CD14-positive monocyte (primary cell): ENCODE data around the gene ERMAP. TPM values are rescaled to one million over a fixed set of nuclear protein-coding genes. Genes with fewer than 3 reads are reported as not detected.

ENCODE experiments used
- DNase-seq, 3 donors: peaks; one replicate each; pipeline ENCODE4 v3.0.0-alpha.2; 2011 to 2022
- H2AFZ ChIP-seq: 2 replicates; pipeline ENCODE4 v1.6.0; 2012; ENCODE audit warnings: mild to moderate bottlenecking, low read depth, low read length, inconsistent platforms; ENCODE audit not compliant: insufficient read depth, poor library complexity, severe bottlenecking
- H3K27ac ChIP-seq, 2 donors: 1 replicate in 1 of 2; 2 replicates in 1 of 2; pipeline ENCODE4 v1.5.1; 2012 to 2013; ENCODE audit warnings: low read length in 2 of 2, control low read depth in 1 of 2, inconsistent platforms in 1 of 2, low read depth in 1 of 2, mild to moderate bottlenecking in 1 of 2
- H3K27me3 ChIP-seq, 2 donors: one replicate each; pipeline versions ENCODE4 v1.6.0 to v1.6.1; 2011 to 2013; ENCODE audit warnings: low read length in 2 of 2; ENCODE audit not compliant: control insufficient read depth in 2 of 2, insufficient read depth in 2 of 2
- H3K36me3 ChIP-seq, 2 donors: replicated peaks in 1 of 2; 1 replicate in 1 of 2; 2 replicates in 1 of 2; pipeline versions ENCODE4 v1.5.1 to v1.6.1; 2012 to 2013; ENCODE audit warnings: low read length in 2 of 2, control low read depth in 1 of 2, inconsistent platforms in 1 of 2, mild to moderate bottlenecking in 1 of 2; ENCODE audit not compliant: insufficient read depth in 2 of 2, control insufficient read depth in 1 of 2
- H3K4me1 ChIP-seq, 2 donors: 1 replicate in 1 of 2; 2 replicates in 1 of 2; pipeline versions ENCODE4 v1.5.1 to v1.6.1; 2012 to 2013; ENCODE audit warnings: low read length in 2 of 2, control low read depth in 1 of 2, inconsistent platforms in 1 of 2, mild to moderate bottlenecking in 1 of 2, moderate library complexity in 1 of 2; ENCODE audit not compliant: insufficient read depth in 2 of 2, control insufficient read depth in 1 of 2
- H3K4me2 ChIP-seq: replicated peaks from 2 replicates; pipeline ENCODE3; 2012; ENCODE audit warnings: low read length, moderate library complexity, mild to moderate bottlenecking; ENCODE audit not compliant: poor library complexity, severe bottlenecking; ENCODE audit errors: extremely low read depth
- H3K4me3 ChIP-seq, 3 experiments: fragments of 200-600 bp in 1 of 3; sonication (generic) in 1 of 3; replicated peaks in 1 of 3; 1 replicate in 2 of 3; 2 replicates in 1 of 3; pipeline ENCODE4 v1.5.1; 2011 to 2013; ENCODE audit warnings: low read length in 3 of 3, mild to moderate bottlenecking in 3 of 3, control low read depth in 2 of 3, low read depth in 2 of 3, inconsistent platforms in 1 of 3, moderate library complexity in 1 of 3
- H3K79me2 ChIP-seq: 2 replicates; pipeline ENCODE4 v1.6.0; 2012; ENCODE audit warnings: mild to moderate bottlenecking, control low read depth, inconsistent platforms, low read length, moderate library complexity; ENCODE audit not compliant: insufficient read depth
- H3K9ac ChIP-seq: 2 replicates; pipeline ENCODE4 v1.6.0; 2017; ENCODE audit warnings: low read length, mild to moderate bottlenecking; ENCODE audit not compliant: insufficient read depth, poor library complexity, severe bottlenecking
- H3K9me3 ChIP-seq, 2 donors: replicated peaks in 1 of 2; 1 replicate in 1 of 2; 2 replicates in 1 of 2; pipeline versions ENCODE4 v1.5.1 to v1.6.1; 2012 to 2013; ENCODE audit warnings: low read length in 2 of 2, control low read depth in 1 of 2; ENCODE audit not compliant: control insufficient read depth in 1 of 2, insufficient read depth in 1 of 2
- H4K20me1 ChIP-seq: 2 replicates; pipeline ENCODE4 v1.6.0; 2012; ENCODE audit warnings: mild to moderate bottlenecking, low read length, control low read depth, moderate library complexity; ENCODE audit not compliant: insufficient read depth
- H3K27ac Mint-ChIP-seq, 7 donors: one replicate each; pipeline ENCODE4 v1.8.0; 2020; ENCODE audit warnings: mild to moderate bottlenecking in 7 of 7, mixed read lengths in 7 of 7, moderate library complexity in 6 of 7, inconsistent platforms in 2 of 7
- H3K27me3 Mint-ChIP-seq, 3 donors: one replicate each; pipeline ENCODE4 v1.8.0; 2021 to 2022; ENCODE audit warnings: low read depth in 3 of 3, mild to moderate bottlenecking in 3 of 3, mixed read lengths in 3 of 3, moderate library complexity in 3 of 3, inconsistent platforms in 1 of 3
- H3K36me3 Mint-ChIP-seq, 2 donors: one replicate each; pipeline ENCODE4 v1.8.0; 2020; ENCODE audit warnings: mixed read lengths in 2 of 2, inconsistent platforms in 1 of 2, mild to moderate bottlenecking in 1 of 2
- H3K4me1 Mint-ChIP-seq: one replicate; pipeline ENCODE4 v1.8.0; 2020; ENCODE audit warnings: mild to moderate bottlenecking, mixed read lengths
- H3K4me3 Mint-ChIP-seq, 2 donors: one replicate each; pipeline ENCODE4 v1.8.0; 2020; ENCODE audit warnings: mild to moderate bottlenecking in 2 of 2, mixed read lengths in 2 of 2, moderate library complexity in 1 of 2
- H3K9me3 Mint-ChIP-seq, 7 donors: one replicate each; pipeline ENCODE4 v1.8.0; 2020 to 2022; ENCODE audit warnings: mixed read lengths in 7 of 7, mild to moderate bottlenecking in 6 of 7, moderate library complexity in 6 of 7, inconsistent platforms in 2 of 7
- CTCF ChIP-seq: fragments of 200-600 bp; IDR thresholded peaks from one replicate; pipeline ENCODE4 v1.8.0; 2022; ENCODE audit warnings: antibody characterized with exemption, mild to moderate bottlenecking
- WGBS: methylation state at CpG from one replicate; pipeline ENCODE4 v1.1.5; 2013; ENCODE audit warnings: missing lambda C conversion rate; ENCODE audit not compliant: insufficient coverage; 5-methylcytosine and 5-hydroxymethylcytosine counted together
- intact Hi-C, 2 donors: fragments of 100-400 bp; cut with micrococcal nuclease; formaldehyde crosslinking; loops; one replicate each; pipeline versions ENCODE4 v1.15.0 to v1.15.1; 2023
- polyA plus RNA-seq, 3 donors: library from polyadenylated mRNA; depleted of rRNA in 1 of 3; unstranded in 2 of 3; stranded (reverse) in 1 of 3; fragments of 300-500 nt in 2 of 3; fragments of >200 nt in 1 of 3; fragmentation: Illumina TruSeq in 2 of 3; gene quantifications; 1 replicate in 2 of 3; 2 replicates in 1 of 3; pipeline ENCODE4 v1.2.3, GENCODE V29; 2012 to 2021

Gene ERMAP
- polyA plus RNA-seq, 3 donors: 6.0 to 22.7 (median 8.4) TPM

DNA sequence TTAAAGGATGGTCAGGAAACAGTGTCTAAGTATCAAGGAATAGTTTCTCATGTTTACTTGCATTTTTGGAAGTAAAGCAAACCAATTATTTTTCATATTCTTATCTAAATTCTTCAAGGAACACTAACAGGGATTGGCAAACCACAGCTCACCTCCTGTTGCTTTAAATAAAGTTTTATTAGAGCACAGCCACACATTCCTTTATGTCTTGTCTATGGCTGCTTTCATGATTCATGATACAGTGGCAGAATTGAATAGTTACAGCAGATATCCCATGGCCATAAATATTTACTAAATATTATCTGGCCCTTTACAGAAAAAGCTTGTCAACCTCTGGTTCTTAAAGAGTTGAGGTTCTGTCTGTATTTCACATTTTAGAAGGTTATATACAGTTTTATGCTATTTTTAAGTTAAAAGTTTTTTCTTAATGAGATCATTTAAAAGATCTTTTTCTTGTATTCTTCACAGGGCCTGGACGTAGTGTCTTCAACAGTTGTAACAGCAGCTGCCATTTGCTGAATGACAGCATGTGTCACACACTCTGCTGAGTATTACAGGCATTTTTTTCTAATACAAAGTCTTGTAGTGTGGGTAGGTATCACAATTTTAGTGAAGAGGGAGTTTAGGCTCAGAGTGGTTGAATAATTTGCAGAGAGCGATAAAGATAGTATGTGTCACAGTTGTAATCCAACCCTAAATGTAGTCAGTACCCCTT lies 32.1 kb downstream of the ERMAP start:
- Histone ChIP-seq H3K9me3 (peaks cover 0 to 7% of the 10 kb centered on the region in 2 donors), H3K4me2 (no peak overlapping the region), H2AFZ (no peak overlapping the region), H3K27me3 (no peaks in the 10 kb centered on the region), H3K36me3 (peaks cover 13 to 34% of the 10 kb centered on the region in 2 donors), H3K79me2 (peaks cover 14% of the 10 kb centered on the region), H4K20me1 (no peaks in the 10 kb centered on the region), H3K27ac (no peak overlapping the region), H3K4me1 (peaks cover 14 to 20% of the 10 kb centered on the region in 2 donors), H3K4me3 (no peak overlapping the region), H3K9ac (no peak overlapping the region)
- H3K27ac Mint-ChIP-seq: no peak overlapping the region
- no peak overlapping the region for H3K4me3 Mint-ChIP-seq
- intact Hi-C loops: loop anchor here (5.0 to 10.0 kb wide), 5 partner anchors 37 to 326 kb away; partner anchors contain the start of genes C1orf50 (in 2 of the 2), P3H1 (in 2 of the 2), CFAP57 (in 1 of the 2) and EBNA1BP2 (in 1 of the 2)
- peaks cover 24% of the 10 kb centered on the region for H3K4me1 Mint-ChIP-seq
- TF ChIP-seq CTCF: no peak
- peaks cover 24 to 29% of the 10 kb centered on the region in 2 donors for H3K36me3 Mint-ChIP-seq
- peaks cover 0 to 7% (median 4%) of the 10 kb centered on the region in 7 donors for H3K9me3 Mint-ChIP-seq
- H3K27me3 Mint-ChIP-seq: peaks cover 0 to 1% (median 0%) of the 10 kb centered on the region in 3 donors
- no CpG with 5 or more reads among the region's 2 CpGs for WGBS
- no peak for DNase-seq

DNA sequence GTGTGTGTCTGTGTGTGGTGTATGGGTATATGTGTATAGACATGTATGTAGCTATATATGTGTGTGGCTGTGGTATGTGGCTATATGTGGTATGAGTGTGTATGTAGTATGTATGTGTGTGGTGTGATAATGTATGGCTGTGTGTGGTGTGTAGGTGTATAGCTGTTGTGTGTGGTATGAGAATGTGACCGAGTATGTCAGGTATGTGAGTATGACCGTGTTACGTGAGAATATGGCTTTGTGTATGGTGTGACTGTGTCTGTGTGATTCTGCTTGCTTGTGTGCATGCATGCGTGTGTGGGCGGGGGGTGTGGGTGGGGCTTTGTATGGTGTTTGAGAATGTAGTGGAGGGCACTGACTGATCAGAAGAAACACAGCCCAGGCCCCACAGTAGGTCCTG lies 33.0 kb downstream of the ERMAP start:
- H3K4me1 Mint-ChIP-seq: peaks cover 22% of the 10 kb centered on the region
- H3K27me3 Mint-ChIP-seq: peaks cover 0 to 1% (median 0%) of the 10 kb centered on the region in 3 donors
- H3K36me3 Mint-ChIP-seq: peaks cover 24 to 29% of the 10 kb centered on the region in 2 donors
- no peak overlapping the region for H3K9ac ChIP-seq
- peaks cover 0 to 7% of the 10 kb centered on the region in 2 donors for H3K9me3 ChIP-seq
- H3K36me3 ChIP-seq: peaks cover 13 to 34% of the 10 kb centered on the region in 2 donors
- H3K4me3 ChIP-seq: no peak overlapping the region
- no peaks in the 10 kb centered on the region for H4K20me1 ChIP-seq
- H3K4me1 ChIP-seq: peaks cover 14 to 20% of the 10 kb centered on the region in 2 donors
- H3K9me3 Mint-ChIP-seq: peaks cover 0 to 9% (median 5%) of the 10 kb centered on the region in 7 donors
- H3K27me3 ChIP-seq: no peaks in the 10 kb centered on the region
- H3K4me3 Mint-ChIP-seq: no peak overlapping the region
- peaks cover 14% of the 10 kb centered on the region for H3K79me2 ChIP-seq
- H3K4me2 ChIP-seq: no peak overlapping the region
- peak overlapping the region in 1 of 7 donors; percentile 22 for H3K27ac Mint-ChIP-seq
- no peak for DNase-seq
- H3K27ac ChIP-seq: no peak overlapping the region
- 94% methylated on average over 3 of the region's 5 CpGs for WGBS
- intact Hi-C loops: loop anchor here (5.0 to 10.0 kb wide), 5 partner anchors 38 to 325 kb away; partner anchors contain the start of genes C1orf50 (in 2 of the 2), P3H1 (in 2 of the 2), CFAP57 (in 1 of the 2) and EBNA1BP2 (in 1 of the 2)
- TF ChIP-seq CTCF: no peak
- H2AFZ ChIP-seq: no peak overlapping the region
